ENCODE results near the gene SATB2.

Gene SATB2

GRCh38 chr2:199449956-199450355 is 7.8 kb downstream of the SATB2 start:
- no peak for TF ChIP-seq GATA3 (IDR thresholded peaks at IDR 0.05; ENCODE audit: low read depth, low read length)
- TF ChIP-seq GATA2 (IDR thresholded peaks at IDR 0.05; ENCODE audit: low read depth, low read length), result no peak

GRCh38 chr2:199449455-199449854 is 8.3 kb downstream of the SATB2 start:
- TF ChIP-seq GATA3 (IDR thresholded peaks at IDR 0.05; ENCODE audit: low read depth, low read length) (no peak), GATA2 (IDR thresholded peaks at IDR 0.05; ENCODE audit: low read depth, low read length) (no peak)

- TF ChIP-seq GATA3 (IDR thresholded peaks at IDR 0.05; ENCODE audit: low read depth, low read length) (no peak), GATA2 (IDR thresholded peaks at IDR 0.05; ENCODE audit: low read depth, low read length) (no peak)
Measured at GRCh38 chr2:199446996-199447576, 10.7 kb downstream of the SATB2 start.

- TF ChIP-seq GATA2 (IDR thresholded peaks at IDR 0.05; ENCODE audit: low read depth, low read length), result no peak
- TF ChIP-seq GATA3 (IDR thresholded peaks at IDR 0.05; ENCODE audit: low read depth, low read length), result no peak
Measured at GRCh38 chr2:199444749-199445148, 13.0 kb downstream of the SATB2 start.

GRCh38 chr2:199443589-199444130 is 14.1 kb downstream of the SATB2 start:
- TF ChIP-seq GATA3 (IDR thresholded peaks at IDR 0.05; ENCODE audit: low read depth, low read length) (no peak), GATA2 (IDR thresholded peaks at IDR 0.05; ENCODE audit: low read depth, low read length) (no peak)

- TF ChIP-seq GATA2 (IDR thresholded peaks at IDR 0.05; ENCODE audit: low read depth, low read length), result no peak
- no peak for TF ChIP-seq GATA3 (IDR thresholded peaks at IDR 0.05; ENCODE audit: low read depth, low read length)
Measured at GRCh38 chr2:199442173-199442572, 15.6 kb downstream of the SATB2 start.

GRCh38 chr2:199441759-199442158 is 16.0 kb downstream of the SATB2 start:
- TF ChIP-seq GATA3 (IDR thresholded peaks at IDR 0.05; ENCODE audit: low read depth, low read length), result no peak
- TF ChIP-seq GATA2 (IDR thresholded peaks at IDR 0.05; ENCODE audit: low read depth, low read length), result no peak

- TF ChIP-seq GATA2 (IDR thresholded peaks at IDR 0.05; ENCODE audit: low read depth, low read length), result no peak
- no peak for TF ChIP-seq GATA3 (IDR thresholded peaks at IDR 0.05; ENCODE audit: low read depth, low read length)
Measured at GRCh38 chr2:199440118-199440517, 17.6 kb downstream of the SATB2 start.

GRCh38 chr2:199439542-199439941 is 18.2 kb downstream of the SATB2 start:
- TF ChIP-seq GATA2 (IDR thresholded peaks at IDR 0.05; ENCODE audit: low read depth, low read length) (no peak), GATA3 (IDR thresholded peaks at IDR 0.05; ENCODE audit: low read depth, low read length) (no peak)

- TF ChIP-seq GATA2 (IDR thresholded peaks at IDR 0.05; ENCODE audit: low read depth, low read length) (no peak), GATA3 (IDR thresholded peaks at IDR 0.05; ENCODE audit: low read depth, low read length) (no peak)
Measured at GRCh38 chr2:199439066-199439465, 18.7 kb downstream of the SATB2 start.

GRCh38 chr2:199434555-199434954 is 23.2 kb downstream of the SATB2 start:
- TF ChIP-seq GATA2 (IDR thresholded peaks at IDR 0.05; ENCODE audit: low read depth, low read length), result no peak
- no peak for TF ChIP-seq GATA3 (IDR thresholded peaks at IDR 0.05; ENCODE audit: low read depth, low read length)

- TF ChIP-seq GATA3 (IDR thresholded peaks at IDR 0.05; ENCODE audit: low read depth, low read length) (no peak), GATA2 (IDR thresholded peaks at IDR 0.05; ENCODE audit: low read depth, low read length) (no peak)
Measured at GRCh38 chr2:199433204-199433832, 24.4 kb downstream of the SATB2 start.

GRCh38 chr2:199431746-199432213 is 26.0 kb downstream of the SATB2 start:
- TF ChIP-seq GATA3 (IDR thresholded peaks at IDR 0.05; ENCODE audit: low read depth, low read length) (no peak), GATA2 (IDR thresholded peaks at IDR 0.05; ENCODE audit: low read depth, low read length) (no peak)

- TF ChIP-seq GATA3 (IDR thresholded peaks at IDR 0.05; ENCODE audit: low read depth, low read length) (no peak), GATA2 (IDR thresholded peaks at IDR 0.05; ENCODE audit: low read depth, low read length) (no peak)
Measured at GRCh38 chr2:199430214-199430613, 27.5 kb downstream of the SATB2 start.

- no peak for TF ChIP-seq GATA3 (IDR thresholded peaks at IDR 0.05; ENCODE audit: low read depth, low read length)
- no peak for TF ChIP-seq GATA2 (IDR thresholded peaks at IDR 0.05; ENCODE audit: low read depth, low read length)
Measured at GRCh38 chr2:199428291-199428690, 29.4 kb downstream of the SATB2 start.

All from SH-SY5Y (cell line).